Adrenal gland (tissue), 5 donors: ENCODE results near the gene PTPN1.

ENCODE experiments used
- CTCF ChIP-seq, 6 experiments: fragments of 450-650 bp in 4 of 6; fragments of 200-600 bp in 2 of 6; sonication (generic) in 1 of 6; IDR thresholded peaks; 1 replicate in 5 of 6; 2 replicates in 1 of 6; pipeline versions ENCODE4 v1.5.1 to v1.8.0; 2016 to 2021; ENCODE audit warnings: antibody characterized with exemption in 6 of 6, mild to moderate bottlenecking in 2 of 6, moderate library complexity in 1 of 6
- POLR2A ChIP-seq, 2 donors: fragments of 450-650 bp; IDR thresholded peaks; one replicate each; pipeline ENCODE4 v1.6.1; 2017; ENCODE audit warnings: antibody characterized with exemption in 2 of 2, mild to moderate bottlenecking in 2 of 2, moderate library complexity in 1 of 2
- donor health status: DM: no; HTN: no; CAD: no.

- no peak for TF ChIP-seq CTCF (IDR thresholded peaks at IDR 0.05)
- peak in 1 of 2 donors; percentile 30 for TF ChIP-seq POLR2A (IDR thresholded peaks at IDR 0.05)
These were observed 17.0 kb downstream of the PTPN1 start for GRCh38 chr20:50527068-50527605.
